Panc1 (cell line): Measurements from ENCODE around the gene TENM3.

ENCODE experiments used
- CTCF ChIP-seq: fragments of 450-650 bp; IDR thresholded peaks from 2 replicates; pipeline ENCODE4 v1.5.1; 2017; ENCODE audit warnings: mild to moderate bottlenecking
- POLR2AphosphoS5 ChIP-seq: IDR thresholded peaks from 2 replicates; pipeline ENCODE4 v1.6.1; 2012; ENCODE audit warnings: mild to moderate bottlenecking, low read depth, low read length, moderate library complexity

GRCh38 chr4:182367153-182367552 is 124.0 kb downstream of the TENM3 start:
- TF ChIP-seq POLR2AphosphoS5: no peak
- no peak for TF ChIP-seq CTCF
